Fibroblast of lung (primary cell): ENCODE results near the gene EVPL. TPM values are rescaled to one million over a fixed set of nuclear protein-coding genes. Genes with fewer than 3 reads are reported as not detected.

Experiments used
- DNase-seq, 2 donors: peaks; one replicate each; pipeline versions ENCODE4 v3.0.0 to v3.0.0-alpha.2; 2010; ENCODE audit warnings: low read depth in 2 of 2
- H2AFZ ChIP-seq: 2 replicates; pipeline ENCODE4 v1.5.1; 2012; ENCODE audit warnings: low read length, control low read depth, inconsistent platforms
- H3K27ac ChIP-seq: 2 replicates; pipeline ENCODE4 v1.5.1; 2011; ENCODE audit warnings: low read length, control low read depth; ENCODE audit not compliant: insufficient read depth
- H3K27me3 ChIP-seq: 2 replicates; pipeline ENCODE4 v1.5.1; 2011; ENCODE audit warnings: mild to moderate bottlenecking, low read length; ENCODE audit not compliant: control insufficient read depth, insufficient read depth
- H3K36me3 ChIP-seq: 2 replicates; pipeline ENCODE4 v1.5.1; 2011; ENCODE audit warnings: low read length; ENCODE audit not compliant: control insufficient read depth, insufficient read depth
- H3K4me1 ChIP-seq: 2 replicates; pipeline ENCODE4 v1.5.1; 2011; ENCODE audit warnings: low read length; ENCODE audit not compliant: control insufficient read depth, insufficient read depth; ENCODE audit errors: extremely low read depth
- H3K4me2 ChIP-seq: 2 replicates; pipeline ENCODE4 v1.5.1; 2011; ENCODE audit warnings: low read length, control low read depth; ENCODE audit not compliant: insufficient read depth; ENCODE audit errors: extremely low read depth
- H3K4me3 ChIP-seq, 4 experiments: fragments of 200-600 bp in 1 of 4; sonication (generic) in 1 of 4; replicated peaks in 1 of 4; 2 replicates each; pipeline ENCODE4 v1.5.1; 2011 to 2016; ENCODE audit warnings: low read length in 4 of 4, low read depth in 3 of 4, mild to moderate bottlenecking in 3 of 4, control low read depth in 2 of 4, inconsistent platforms in 1 of 4, mixed read lengths in 1 of 4; ENCODE audit not compliant: insufficient read depth in 1 of 4; ENCODE audit errors: control extremely low read depth in 1 of 4
- H3K79me2 ChIP-seq: 2 replicates; pipeline ENCODE4 v1.5.1; 2012; ENCODE audit warnings: mild to moderate bottlenecking, low read length, inconsistent platforms; ENCODE audit not compliant: control insufficient read depth, insufficient read depth
- H3K9ac ChIP-seq: 2 replicates; pipeline ENCODE4 v1.5.1; 2011; ENCODE audit warnings: mild to moderate bottlenecking, low read length, control low read depth; ENCODE audit not compliant: insufficient read depth
- H3K9me3 ChIP-seq: 2 replicates; pipeline ENCODE4 v1.5.1; 2012; ENCODE audit warnings: low read depth, low read length; ENCODE audit not compliant: control insufficient read depth, insufficient read depth
- H4K20me1 ChIP-seq: 2 replicates; pipeline ENCODE4 v1.5.1; 2011; ENCODE audit warnings: low read length; ENCODE audit not compliant: control insufficient read depth, insufficient read depth; ENCODE audit errors: extremely low read depth
- CTCF ChIP-seq, 2 donors: IDR thresholded peaks in 1 of 2; conservative IDR thresholded peaks in 1 of 2; 1 replicate in 1 of 2; 2 replicates in 1 of 2; pipeline ENCODE4 v1.5.1; 2011 to 2012; ENCODE audit warnings: low read length in 2 of 2, control low read depth in 1 of 2, inconsistent platforms in 1 of 2, low read depth in 1 of 2, mild to moderate bottlenecking in 1 of 2
- EZH2 ChIP-seq: IDR thresholded peaks from 2 replicates; pipeline ENCODE4 v1.5.1; 2012; ENCODE audit warnings: low read length, control low read depth, mild to moderate bottlenecking; ENCODE audit errors: missing control alignments
- polyA plus RNA-seq, 2 donors: library from polyadenylated mRNA; depleted of rRNA in 1 of 2; stranded (reverse) in 1 of 2; unstranded in 1 of 2; fragments of >200 nt; gene quantifications; 2 replicates each; pipeline ENCODE4 v1.2.1, GENCODE V29; 2011 to 2012; ENCODE audit warnings: missing spikeins in 1 of 2
- total RNA-seq: library from RNA; depleted of rRNA; stranded (reverse); fragments of >200 nt; gene quantifications from 2 replicates; pipeline ENCODE4 v1.2.1, GENCODE V29; 2014

Gene EVPL
- total and polyA plus RNA-seq, 2 donors (not counting 1 experiment from before 2014, with no cell fraction given): not detected

GRCh38 chr17:76039121-76039520 lies 12.0 kb upstream of the EVPL start:
- Histone ChIP-seq H3K36me3 (peaks cover 17% of the 10 kb centered on the region), H3K9ac (no peak overlapping the region), H3K79me2 (no peaks in the 10 kb centered on the region), H2AFZ (no peak overlapping the region), H3K4me2 (no peak overlapping the region), H3K4me3 (no peak overlapping the region), H3K27ac (no peak overlapping the region), H3K9me3 (no peaks in the 10 kb centered on the region), H4K20me1 (no peaks in the 10 kb centered on the region), H3K27me3 (no peaks in the 10 kb centered on the region), H3K4me1 (no peaks in the 10 kb centered on the region)
- DNase-seq: no peak
- TF ChIP-seq EZH2 (no peak), CTCF (conservative IDR thresholded peaks at IDR 0.05 in 1 of 2, IDR thresholded peaks at IDR 0.05 in 1 of 2; ENCODE audit: low read depth in 1 of 2, low read length in 2 of 2) (no peak)

- peaks cover 10% of the 10 kb centered on the region for H3K36me3 ChIP-seq
- H3K27ac ChIP-seq: no peak overlapping the region
- H3K4me2 ChIP-seq: no peak overlapping the region
- H4K20me1 ChIP-seq: no peaks in the 10 kb centered on the region
- H3K4me1 ChIP-seq: no peaks in the 10 kb centered on the region
- no peaks in the 10 kb centered on the region for H3K79me2 ChIP-seq
- no peaks in the 10 kb centered on the region for H3K27me3 ChIP-seq
- TF ChIP-seq EZH2 (no peak), CTCF (conservative IDR thresholded peaks at IDR 0.05 in 1 of 2, IDR thresholded peaks at IDR 0.05 in 1 of 2; ENCODE audit: low read depth in 1 of 2, low read length in 2 of 2) (no peak)
- H2AFZ ChIP-seq: no peak overlapping the region
- H3K4me3 ChIP-seq: no peak overlapping the region
- no peaks in the 10 kb centered on the region for H3K9me3 ChIP-seq
- H3K9ac ChIP-seq: no peak overlapping the region
- DNase-seq: no peak
Observed at GRCh38 chr17:76038050-76038449, 10.9 kb upstream of the EVPL start.

GRCh38 chr17:76036497-76037261 lies 9.6 kb upstream of the EVPL start:
- Histone ChIP-seq H3K79me2 (no peaks in the 10 kb centered on the region), H4K20me1 (no peaks in the 10 kb centered on the region), H3K9me3 (no peaks in the 10 kb centered on the region), H2AFZ (no peak overlapping the region), H3K4me2 (no peak overlapping the region), H3K27ac (no peak overlapping the region), H3K4me1 (no peaks in the 10 kb centered on the region), H3K27me3 (no peaks in the 10 kb centered on the region), H3K9ac (no peak overlapping the region), H3K4me3 (no peak overlapping the region), H3K36me3 (peaks cover 10% of the 10 kb centered on the region)
- TF ChIP-seq EZH2 (no peak), CTCF (conservative IDR thresholded peaks at IDR 0.05 in 1 of 2, IDR thresholded peaks at IDR 0.05 in 1 of 2; ENCODE audit: low read depth in 1 of 2, low read length in 2 of 2) (no peak)
- DNase-seq: no peak
